Natural killer cell (primary cell): ENCODE data around the gene SLC49A3. TPM values are rescaled to one million over a fixed set of nuclear protein-coding genes. Genes with fewer than 3 reads are reported as not detected.

Experiments used
- ATAC-seq, 3 donors: fragments of 150-1000 bp in 2 of 3; fragments of 200-7000 bp in 1 of 3; cut with Tn5 transposase; 1 replicate in 1 of 3; 2 replicates in 2 of 3; pipeline ENCODE4 v1.10.0; 2021; ENCODE audit warnings: mild to moderate bottlenecking in 2 of 3, moderate library complexity in 2 of 3
- DNase-seq, 2 donors: peaks; one replicate each; pipeline versions ENCODE4 v3.0.0 to v3.0.0-alpha.2; 2013 to 2021; ENCODE audit warnings: mixed read lengths in 1 of 2
- H3K27ac ChIP-seq: one replicate; pipeline ENCODE4 v1.5.1; 2013; ENCODE audit warnings: mild to moderate bottlenecking, low read length
- H3K27me3 ChIP-seq: one replicate; pipeline ENCODE4 v1.6.1; 2013; ENCODE audit warnings: low read length; ENCODE audit not compliant: control insufficient read depth, insufficient read depth
- H3K36me3 ChIP-seq: one replicate; pipeline ENCODE4 v1.6.1; 2013; ENCODE audit warnings: low read length; ENCODE audit not compliant: control insufficient read depth, insufficient read depth
- H3K4me1 ChIP-seq: one replicate; pipeline ENCODE4 v1.6.1; 2013; ENCODE audit warnings: low read length; ENCODE audit not compliant: control insufficient read depth, insufficient read depth
- H3K4me3 ChIP-seq: one replicate; pipeline ENCODE4 v1.5.1; 2013; ENCODE audit warnings: low read length
- H3K9me3 ChIP-seq: one replicate; pipeline ENCODE4 v1.6.1; 2013; ENCODE audit warnings: low read length; ENCODE audit not compliant: control insufficient read depth, insufficient read depth
- H3K27ac Mint-ChIP-seq, 2 donors: one replicate each; pipeline ENCODE4 v1.8.0; 2022; ENCODE audit warnings: mild to moderate bottlenecking in 2 of 2, mixed read lengths in 2 of 2, moderate library complexity in 1 of 2
- H3K27me3 Mint-ChIP-seq, 2 donors: one replicate each; pipeline ENCODE4 v1.8.0; 2022; ENCODE audit warnings: low read depth in 2 of 2, mixed read lengths in 2 of 2
- H3K36me3 Mint-ChIP-seq: one replicate; pipeline ENCODE4 v1.8.0; 2022; ENCODE audit warnings: mixed read lengths
- H3K4me1 Mint-ChIP-seq, 2 donors: one replicate each; pipeline ENCODE4 v1.8.0; 2022; ENCODE audit warnings: mixed read lengths in 2 of 2
- H3K4me3 Mint-ChIP-seq: one replicate; pipeline ENCODE4 v1.8.0; 2022; ENCODE audit warnings: mild to moderate bottlenecking, moderate library complexity, mixed read lengths
- H3K9me3 Mint-ChIP-seq, 2 donors: one replicate each; pipeline ENCODE4 v1.8.0; 2022; ENCODE audit warnings: mixed read lengths in 2 of 2
- CTCF ChIP-seq: fragments of 200-600 bp; IDR thresholded peaks from one replicate; pipeline ENCODE4 v1.8.0; 2022; ENCODE audit warnings: antibody characterized with exemption
- WGBS: methylation state at CpG from one replicate; pipeline ENCODE4 v1.1.7; 2013; ENCODE audit warnings: missing lambda C conversion rate; ENCODE audit not compliant: insufficient coverage; 5-methylcytosine and 5-hydroxymethylcytosine counted together
- intact Hi-C: fragments of 100-400 bp; cut with micrococcal nuclease; formaldehyde crosslinking; loops from one replicate; pipeline ENCODE4 v1.14.2; 2022
- total RNA-seq, 4 donors: library from RNA; stranded (reverse); fragments of 120-200 nt in 1 of 4; gene quantifications; one replicate each; pipeline versions ENCODE4 v1.2.3 to v1.2.4, GENCODE V29; 2013 to 2022

The SLC49A3 gene
- total RNA-seq, 3 donors from 2014 or later (not counting 1 experiment from before 2014, with no cell fraction given) = 10.0 to 14.9 (median 10.4) TPM

GRCh38 chr4:654503-654845 is 34.5 kb downstream of the SLC49A3 start:
- no peak for TF ChIP-seq CTCF
- Mint-ChIP-seq H3K9me3 (no peaks in the 10 kb centered on the region), H3K27ac (no peak overlapping the region), H3K36me3 (no peaks in the 10 kb centered on the region), H3K27me3 (peaks cover 0 to 2% of the 10 kb centered on the region in 2 donors), H3K4me1 (no peaks in the 10 kb centered on the region), H3K4me3 (no peak overlapping the region)
- Histone ChIP-seq H3K27ac (no peak overlapping the region), H3K27me3 (no peaks in the 10 kb centered on the region), H3K9me3 (no peaks in the 10 kb centered on the region), H3K36me3 (no peaks in the 10 kb centered on the region), H3K4me1 (no peaks in the 10 kb centered on the region), H3K4me3 (no peak overlapping the region)
- intact Hi-C loops = no loop called here
- 96% methylated on average over 17 of the region's 17 CpGs for WGBS
- ATAC-seq (peak in 1 of 3 donors; percentile 12), DNase-seq (no peak)

GRCh38 chr4:653831-654502 is 35.0 kb downstream of the SLC49A3 start:
- 88% methylated on average over 29 of the region's 29 CpGs for WGBS
- H3K27me3 Mint-ChIP-seq = peaks cover 0 to 2% of the 10 kb centered on the region in 2 donors
- no peak overlapping the region for H3K4me3 Mint-ChIP-seq
- Histone ChIP-seq H3K9me3 (no peaks in the 10 kb centered on the region), H3K4me1 (no peaks in the 10 kb centered on the region), H3K27ac (no peak overlapping the region), H3K4me3 (no peak overlapping the region), H3K27me3 (no peaks in the 10 kb centered on the region), H3K36me3 (no peaks in the 10 kb centered on the region)
- H3K36me3 Mint-ChIP-seq = no peaks in the 10 kb centered on the region
- no peaks in the 10 kb centered on the region for H3K4me1 Mint-ChIP-seq
- intact Hi-C loops = no loop called here
- DNase-seq = no peak
- no peak overlapping the region for H3K27ac Mint-ChIP-seq
- no peaks in the 10 kb centered on the region for H3K9me3 Mint-ChIP-seq
- ATAC-seq = no peak
- no peak for TF ChIP-seq CTCF

GRCh38 chr4:653080-653821 is 35.7 kb downstream of the SLC49A3 start:
- DNase-seq = no peak
- Histone ChIP-seq H3K4me1 (no peaks in the 10 kb centered on the region), H3K36me3 (no peaks in the 10 kb centered on the region), H3K27ac (no peak overlapping the region), H3K4me3 (no peak overlapping the region), H3K9me3 (no peaks in the 10 kb centered on the region), H3K27me3 (no peaks in the 10 kb centered on the region)
- intact Hi-C loops = no loop called here
- TF ChIP-seq CTCF = no peak
- no peaks in the 10 kb centered on the region for H3K4me1 Mint-ChIP-seq
- no peak overlapping the region for H3K27ac Mint-ChIP-seq
- no peaks in the 10 kb centered on the region for H3K9me3 Mint-ChIP-seq
- H3K27me3 Mint-ChIP-seq = peaks cover 0 to 2% of the 10 kb centered on the region in 2 donors
- no peak overlapping the region for H3K4me3 Mint-ChIP-seq
- ATAC-seq = no peak
- H3K36me3 Mint-ChIP-seq = no peaks in the 10 kb centered on the region
- WGBS = 91% methylated on average over 35 of the region's 35 CpGs
